Amygdala (tissue), 56 donors: Measurements from ENCODE around the gene SRCAP.

Experiments used
- DNase-seq, 56 donors: peaks; one replicate each; lab custom pipeline; 2025; lab: John Stamatoyannopoulos, UW

SRCAP gene

GRCh38 chr16:30768583-30769181 is 69.7 kb downstream of the SRCAP start:
- no peak for DNase-seq

- DNase-seq: no peak
These were observed 70.6 kb downstream of the SRCAP start for GRCh38 chr16:30769379-30770089.

GRCh38 chr16:30771726-30772125 is 72.8 kb downstream of the SRCAP start:
- DNase-seq: no peak

- DNase-seq: no peak
These were observed 74.9 kb downstream of the SRCAP start for GRCh38 chr16:30773826-30774225.

- no peak for DNase-seq
These were observed 75.6 kb downstream of the SRCAP start for GRCh38 chr16:30774367-30775130.

- no peak for DNase-seq
These were observed 76.1 kb downstream of the SRCAP start for GRCh38 chr16:30775131-30775391.

- peak; percentile 12 to 89 (median 72) for DNase-seq
These were observed 76.6 kb downstream of the SRCAP start for GRCh38 chr16:30775392-30776188.

GRCh38 chr16:30777591-30778297 is 78.8 kb downstream of the SRCAP start:
- no peak for DNase-seq

- DNase-seq: no peak
These were observed 79.7 kb downstream of the SRCAP start for GRCh38 chr16:30778549-30779244.

- no peak for DNase-seq
These were observed 80.6 kb downstream of the SRCAP start for GRCh38 chr16:30779596-30779995.

GRCh38 chr16:30780021-30780420 is 81.0 kb downstream of the SRCAP start:
- DNase-seq: no peak

- no peak for DNase-seq
These were observed 81.6 kb downstream of the SRCAP start for GRCh38 chr16:30780549-30780948.

GRCh38 chr16:30782486-30783279 is 83.7 kb downstream of the SRCAP start:
- DNase-seq: no peak

- no peak for DNase-seq
These were observed 84.5 kb downstream of the SRCAP start for GRCh38 chr16:30783280-30784109.

- no peak for DNase-seq
These were observed 85.2 kb downstream of the SRCAP start for GRCh38 chr16:30784215-30784614.

- DNase-seq: no peak
These were observed 86.4 kb downstream of the SRCAP start for GRCh38 chr16:30785126-30786106.
